Suprapubic skin (tissue), 4 donors: ENCODE measurements around the gene TMC2.

Experiments
- CTCF ChIP-seq, 2 donors: fragments of 200-600 bp in 1 of 2; fragments of 450-650 bp in 1 of 2; sonication (generic) in 1 of 2; IDR thresholded peaks; one replicate each; pipeline ENCODE4 v1.5.1; 2016 to 2019; ENCODE audit warnings: antibody characterized with exemption in 2 of 2, mild to moderate bottlenecking in 1 of 2, moderate library complexity in 1 of 2
- EP300 ChIP-seq: sonication (generic); formaldehyde crosslinking; IDR thresholded peaks from one replicate; pipeline ENCODE4 v1.6.1; 2017; ENCODE audit warnings: antibody characterized with exemption
- POLR2A ChIP-seq, 2 donors: fragments of 450-650 bp; IDR thresholded peaks; one replicate each; pipeline ENCODE4 v1.6.1; 2017; ENCODE audit warnings: antibody characterized with exemption in 2 of 2, mild to moderate bottlenecking in 2 of 2, moderate library complexity in 2 of 2
- POLR2AphosphoS5 ChIP-seq, 3 donors: sonication (generic); formaldehyde crosslinking; IDR thresholded peaks; one replicate each; pipeline ENCODE4 v1.6.1; 2017; ENCODE audit warnings: antibody characterized with exemption in 3 of 3

- TF ChIP-seq CTCF (IDR thresholded peaks at IDR 0.05) (no peak), EP300 (no peak), POLR2AphosphoS5 (IDR thresholded peaks at IDR 0.05) (no peak), POLR2A (IDR thresholded peaks at IDR 0.05) (no peak)
These were observed 23.3 kb downstream of the TMC2 start for GRCh38 chr20:2559651-2560050.
